Measurements from ENCODE around the gene RGS2. TPM values are rescaled to one million over a fixed set of nuclear protein-coding genes. Genes with fewer than 3 reads are reported as not detected.

RGS2 gene
- total RNA-seq, 2 experiments from 2014 or later: 5.4 to 6.4 TPM

- ChIA-PET CTCF (no interaction called here), POLR2A (interaction anchor here (0.6 kb wide), 1 partner anchor 39 kb away, joined by 3 read pairs; no protein-coding TSS in a partner anchor)
- Mint-ChIP-seq H3K9me3 (no peaks in the 10 kb centered on the region), H3K4me1 (ENCODE audit: low read depth) (peaks cover 17% of the 10 kb centered on the region), H3K36me3 (peaks cover 11% of the 10 kb centered on the region), H3K27ac (no peak overlapping the region), H3K4me3 (no peak overlapping the region), H3K27me3 (no peaks in the 10 kb centered on the region)
- intact Hi-C loops (cut with micrococcal nuclease): no loop called here
- DNase-seq: no peak
Measured at GRCh38 chr1:192812420-192813209, 3.8 kb downstream of the RGS2 start.

DNA sequence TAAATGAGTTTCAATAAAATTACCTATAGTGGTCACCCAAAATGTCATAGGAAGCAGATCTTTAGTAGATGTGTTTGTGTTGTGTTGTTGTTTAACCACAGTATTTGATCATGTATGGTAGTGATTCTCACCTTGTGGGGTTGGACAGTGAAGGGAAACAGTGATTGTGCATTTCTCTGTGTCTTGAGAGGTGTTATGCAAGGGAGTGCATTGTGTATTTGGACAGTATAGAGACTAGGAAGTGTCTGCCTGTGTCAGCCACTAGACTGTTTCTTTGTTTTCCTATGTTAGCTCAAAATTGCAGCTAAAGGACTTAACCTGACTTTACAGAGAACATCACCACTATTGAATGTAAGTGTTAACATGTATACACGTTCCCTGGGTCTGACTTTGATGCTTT lies 6.0 kb downstream of the RGS2 start:
- peaks cover 5% of the 10 kb centered on the region for H3K4me1 Mint-ChIP-seq (ENCODE audit: low read depth)
- no peaks in the 10 kb centered on the region for H3K9me3 Mint-ChIP-seq
- peaks cover 10% of the 10 kb centered on the region for H3K36me3 Mint-ChIP-seq
- intact Hi-C loops (cut with micrococcal nuclease): no loop called here
- no peak overlapping the region for H3K4me3 Mint-ChIP-seq
- ChIA-PET CTCF (interaction anchor here (1.2 to 1.6 kb wide), 3 partner anchors 183 to 337 kb away, joined by 4 to 5 read pairs (median 4); no protein-coding TSS in a partner anchor), POLR2A (interaction anchor here (0.6 kb wide), 1 partner anchor 221 kb away, joined by 4 read pairs; no protein-coding TSS in a partner anchor)
- H3K27me3 Mint-ChIP-seq: no peaks in the 10 kb centered on the region
- no peak for DNase-seq
- H3K27ac Mint-ChIP-seq: no peak overlapping the region

DNA sequence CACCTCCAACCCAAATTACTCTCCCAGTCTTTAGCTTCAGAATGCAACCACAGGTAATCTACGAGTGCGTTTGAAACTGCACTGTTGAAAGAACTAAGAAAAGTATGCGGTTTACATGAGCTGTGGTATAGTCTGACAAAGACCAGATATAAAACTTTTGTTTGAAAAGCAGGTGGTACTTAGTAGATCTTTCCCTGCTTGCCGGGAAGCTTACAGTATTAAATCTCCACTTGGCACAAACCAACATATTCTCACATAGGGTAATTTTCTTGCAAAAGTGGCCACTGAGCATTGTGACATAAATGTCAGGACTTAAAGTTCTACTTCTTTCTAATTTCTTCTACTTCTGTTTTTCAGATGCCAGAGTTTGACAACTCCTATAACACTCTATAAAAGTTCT lies 8.4 kb downstream of the RGS2 start:
- H3K4me3 Mint-ChIP-seq: no peak overlapping the region
- H3K36me3 Mint-ChIP-seq: no peaks in the 10 kb centered on the region
- no peaks in the 10 kb centered on the region for H3K27me3 Mint-ChIP-seq
- CTCF ChIA-PET: no interaction called here
- H3K9me3 Mint-ChIP-seq: no peaks in the 10 kb centered on the region
- POLR2A ChIA-PET: no interaction called here
- no peaks in the 10 kb centered on the region for H3K4me1 Mint-ChIP-seq (ENCODE audit: low read depth)
- intact Hi-C loops (cut with micrococcal nuclease): no loop called here
- no peak overlapping the region for H3K27ac Mint-ChIP-seq
- DNase-seq: no peak

GRCh38 chr1:192821296-192821695 lies 12.5 kb downstream of the RGS2 start:
- H3K36me3 Mint-ChIP-seq: no peaks in the 10 kb centered on the region
- H3K4me1 Mint-ChIP-seq (ENCODE audit: low read depth): no peaks in the 10 kb centered on the region
- no peaks in the 10 kb centered on the region for H3K9me3 Mint-ChIP-seq
- intact Hi-C loops (cut with micrococcal nuclease): no loop called here
- H3K27me3 Mint-ChIP-seq: peaks cover 2% of the 10 kb centered on the region
- H3K4me3 Mint-ChIP-seq: no peak overlapping the region
- CTCF ChIA-PET: no interaction called here
- no peak overlapping the region for H3K27ac Mint-ChIP-seq
- POLR2A ChIA-PET: no interaction called here
- no peak for DNase-seq

- no peak overlapping the region for H3K4me3 Mint-ChIP-seq
- no peak overlapping the region for H3K27ac Mint-ChIP-seq
- CTCF ChIA-PET: no interaction called here
- no peaks in the 10 kb centered on the region for H3K36me3 Mint-ChIP-seq
- H3K27me3 Mint-ChIP-seq: peaks cover 6% of the 10 kb centered on the region
- intact Hi-C loops (cut with micrococcal nuclease): no loop called here
- no peaks in the 10 kb centered on the region for H3K4me1 Mint-ChIP-seq (ENCODE audit: low read depth)
- DNase-seq: no peak
- no peaks in the 10 kb centered on the region for H3K9me3 Mint-ChIP-seq
- POLR2A ChIA-PET: no interaction called here
Measured at GRCh38 chr1:192824511-192824910, 15.7 kb downstream of the RGS2 start.

- no peaks in the 10 kb centered on the region for H3K36me3 Mint-ChIP-seq
- CTCF ChIA-PET: no interaction called here
- H3K9me3 Mint-ChIP-seq: no peaks in the 10 kb centered on the region
- intact Hi-C loops (cut with micrococcal nuclease): no loop called here
- H3K27ac Mint-ChIP-seq: no peak overlapping the region
- DNase-seq: no peak
- peaks cover 8% of the 10 kb centered on the region for H3K27me3 Mint-ChIP-seq
- H3K4me1 Mint-ChIP-seq (ENCODE audit: low read depth): no peaks in the 10 kb centered on the region
- no peak overlapping the region for H3K4me3 Mint-ChIP-seq
- POLR2A ChIA-PET: no interaction called here
Measured at GRCh38 chr1:192826791-192827546, 18.1 kb downstream of the RGS2 start.

DNA sequence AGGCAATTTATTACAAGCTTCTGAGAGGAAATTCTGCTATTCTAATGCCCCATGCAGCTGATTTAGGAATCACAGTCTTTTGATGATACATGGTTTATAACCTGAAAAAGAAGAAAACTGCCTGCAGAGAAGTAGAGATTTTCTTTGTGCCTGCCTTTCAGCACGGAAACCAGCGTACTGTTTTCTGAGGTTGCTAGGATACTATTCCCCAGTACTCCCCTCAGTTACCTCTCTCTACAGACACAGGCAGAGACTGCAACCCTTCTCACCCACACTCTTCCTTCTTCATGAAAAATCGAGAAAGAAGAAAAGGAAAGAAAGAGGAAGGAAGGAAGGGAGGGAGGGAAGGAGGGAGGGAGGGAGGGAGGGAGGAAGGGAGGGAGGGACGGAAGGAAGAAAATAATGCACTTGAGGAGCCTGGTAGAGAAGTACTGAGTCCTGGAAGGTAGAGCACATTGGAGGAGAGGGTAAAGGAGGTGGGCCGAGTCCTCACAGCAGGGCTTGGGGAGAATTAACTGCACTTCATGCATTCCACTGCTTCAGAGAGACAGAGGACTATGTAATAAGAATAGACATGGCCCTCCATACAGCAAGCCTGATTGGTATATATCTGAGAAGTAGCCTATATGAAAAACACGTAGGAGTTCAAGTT lies 21.9 kb downstream of the RGS2 start:
- no peak overlapping the region for H3K27ac Mint-ChIP-seq
- H3K27me3 Mint-ChIP-seq: peaks cover 8% of the 10 kb centered on the region
- no peak overlapping the region for H3K4me3 Mint-ChIP-seq
- H3K36me3 Mint-ChIP-seq: no peaks in the 10 kb centered on the region
- CTCF ChIA-PET: no interaction called here
- no peak for DNase-seq
- POLR2A ChIA-PET: no interaction called here
- intact Hi-C loops (cut with micrococcal nuclease): no loop called here
- no peaks in the 10 kb centered on the region for H3K4me1 Mint-ChIP-seq (ENCODE audit: low read depth)
- no peaks in the 10 kb centered on the region for H3K9me3 Mint-ChIP-seq

- POLR2A ChIA-PET: no interaction called here
- H3K4me1 Mint-ChIP-seq (ENCODE audit: low read depth): no peaks in the 10 kb centered on the region
- intact Hi-C loops (cut with micrococcal nuclease): no loop called here
- DNase-seq: no peak
- H3K9me3 Mint-ChIP-seq: no peaks in the 10 kb centered on the region
- H3K4me3 Mint-ChIP-seq: no peak overlapping the region
- CTCF ChIA-PET: no interaction called here
- no peaks in the 10 kb centered on the region for H3K36me3 Mint-ChIP-seq
- no peak overlapping the region for H3K27ac Mint-ChIP-seq
- H3K27me3 Mint-ChIP-seq: peaks cover 4% of the 10 kb centered on the region
Measured at GRCh38 chr1:192831706-192832355, 23.0 kb downstream of the RGS2 start.

GRCh38 chr1:192832492-192832891 lies 23.7 kb downstream of the RGS2 start:
- H3K4me1 Mint-ChIP-seq (ENCODE audit: low read depth): no peaks in the 10 kb centered on the region
- ChIA-PET POLR2A (no interaction called here), CTCF (no interaction called here)
- no peaks in the 10 kb centered on the region for H3K36me3 Mint-ChIP-seq
- intact Hi-C loops (cut with micrococcal nuclease): no loop called here
- no peak for DNase-seq
- no peak overlapping the region for H3K4me3 Mint-ChIP-seq
- H3K9me3 Mint-ChIP-seq: no peaks in the 10 kb centered on the region
- peaks cover 4% of the 10 kb centered on the region for H3K27me3 Mint-ChIP-seq
- no peak overlapping the region for H3K27ac Mint-ChIP-seq

DNA sequence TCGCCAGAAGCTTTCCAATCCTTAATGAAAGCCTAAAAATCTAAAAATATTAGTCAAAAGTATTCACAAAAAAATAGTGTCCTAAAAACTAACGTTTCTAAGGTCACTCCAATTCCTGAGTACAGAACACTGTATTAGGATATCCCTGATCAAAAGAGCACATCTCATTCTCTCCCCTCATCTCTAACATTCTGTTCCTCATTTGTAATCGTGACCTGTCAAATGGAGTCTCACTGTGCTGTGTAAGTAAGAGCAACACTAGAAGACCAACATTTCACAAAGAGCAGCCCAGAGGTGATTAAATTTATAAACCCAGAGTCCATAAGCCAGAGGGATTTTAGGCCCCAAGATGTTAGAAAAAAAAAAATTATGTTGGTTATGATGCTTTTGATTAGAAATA lies 26.3 kb downstream of the RGS2 start:
- Mint-ChIP-seq H3K36me3 (no peaks in the 10 kb centered on the region), H3K27ac (no peak overlapping the region), H3K9me3 (no peaks in the 10 kb centered on the region), H3K27me3 (peaks cover 2% of the 10 kb centered on the region), H3K4me3 (no peak overlapping the region), H3K4me1 (ENCODE audit: low read depth) (no peaks in the 10 kb centered on the region)
- no peak for DNase-seq
- ChIA-PET CTCF (no interaction called here), POLR2A (no interaction called here)
- intact Hi-C loops (cut with micrococcal nuclease): no loop called here

GRCh38 chr1:192839162-192840066 lies 30.6 kb downstream of the RGS2 start:
- intact Hi-C loops (cut with micrococcal nuclease): no loop called here
- Mint-ChIP-seq H3K4me3 (no peak overlapping the region), H3K36me3 (no peaks in the 10 kb centered on the region), H3K4me1 (ENCODE audit: low read depth) (no peaks in the 10 kb centered on the region), H3K9me3 (no peaks in the 10 kb centered on the region), H3K27me3 (peaks cover 2% of the 10 kb centered on the region), H3K27ac (no peak overlapping the region)
- POLR2A ChIA-PET: no interaction called here
- CTCF ChIA-PET: no interaction called here
- no peak for DNase-seq
